T47D (cell line): ENCODE data around the gene EML6.

ENCODE experiments used
- DNase-seq, 2 experiments: peaks; one replicate each; pipeline versions ENCODE4 v3.0.0 to v3.0.0-alpha.2; 2011 to 2012; ENCODE audit warnings: low read depth in 1 of 2, low spot score in 1 of 2
- JUND ChIP-seq: IDR thresholded peaks from 2 replicates; pipeline ENCODE4 v1.6.1; 2012; ENCODE audit warnings: low read depth
- in situ Hi-C: cut with HindIII; loops from 2 replicates; pipeline ENCODE4 v1.10.0; 2016; ENCODE audit warnings: low sequenced_read_pairs, low pct_unique_long_range_greater_than_20kb

EML6 gene

GRCh38 chr2:55018619-55019018 lies 295.2 kb downstream of the EML6 start:
- in situ Hi-C loops, result no loop called here

GRCh38 chr2:55019526-55020258 lies 296.2 kb downstream of the EML6 start:
- DNase-seq, result no peak
- in situ Hi-C loops, result no loop called here
- no peak for TF ChIP-seq JUND

More at GRCh38 chr2:55018619-55019018, 295.2 kb downstream of the EML6 start:
- no peak for DNase-seq
- TF ChIP-seq JUND, result no peak
